CD4-positive, alpha-beta memory T cell (primary cell): Measurements from ENCODE around the gene ANKRD17. TPM values are rescaled to one million over a fixed set of nuclear protein-coding genes. Genes with fewer than 3 reads are reported as not detected.
"Not testable (repeated sequence)": the region's sequence is repeated elsewhere in the genome, so short reads cannot be mapped to it uniquely, and the experiment has no call there.

Experiments
- CTCF ChIA-PET: fragments of 350-600 bp; sonication (Branson Sonifier 250); formaldehyde crosslinking; loops from one replicate; lab custom pipeline; 2021; ENCODE audit warnings: inconsistent platforms; ENCODE audit not compliant: partially characterized antibody; lab: Charles Lee
- POLR2A ChIA-PET: fragments of 350-600 bp; sonication (Branson Sonifier 250); formaldehyde crosslinking; loops from one replicate; lab custom pipeline; 2021; ENCODE audit not compliant: partially characterized antibody; lab: Charles Lee
- DNase-seq, 5 donors: peaks; one replicate each; pipeline versions ENCODE4 v3.0.0 to v3.0.0-alpha.2; 2020 to 2022; ENCODE audit warnings: mixed read lengths in 1 of 5
- H3K27ac ChIP-seq: one replicate; pipeline ENCODE4 v1.7.0; 2013; ENCODE audit warnings: low read depth, low read length
- H3K27me3 ChIP-seq: 2 replicates; pipeline ENCODE4 v1.7.0; 2013; ENCODE audit warnings: mild to moderate bottlenecking, low read length, moderate library complexity; ENCODE audit not compliant: insufficient read depth
- H3K36me3 ChIP-seq: 2 replicates; pipeline ENCODE4 v1.7.0; 2013; ENCODE audit warnings: mild to moderate bottlenecking, low read length, moderate library complexity; ENCODE audit not compliant: insufficient read depth
- H3K4me1 ChIP-seq: 2 replicates; pipeline ENCODE4 v1.7.0; 2013; ENCODE audit warnings: mild to moderate bottlenecking, low read length, moderate library complexity; ENCODE audit not compliant: insufficient read depth
- H3K4me3 ChIP-seq, 2 donors: one replicate each; pipeline ENCODE4 v1.7.0; 2013; ENCODE audit warnings: low read length in 2 of 2, mild to moderate bottlenecking in 1 of 2
- H3K9me3 ChIP-seq, 2 donors: one replicate each; pipeline ENCODE4 v1.7.0; 2013; ENCODE audit warnings: low read length in 2 of 2, control low read depth in 1 of 2; ENCODE audit not compliant: control insufficient read depth in 1 of 2
- H3K27ac Mint-ChIP-seq, 7 donors: one replicate each; pipeline ENCODE4 v1.8.0; 2020 to 2021; ENCODE audit warnings: mixed read lengths in 7 of 7, mild to moderate bottlenecking in 6 of 7, inconsistent platforms in 3 of 7, moderate library complexity in 3 of 7
- H3K27me3 Mint-ChIP-seq, 2 donors: one replicate each; pipeline ENCODE4 v1.8.0; 2020 to 2021; ENCODE audit warnings: mixed read lengths in 2 of 2
- H3K36me3 Mint-ChIP-seq, 2 donors: one replicate each; pipeline ENCODE4 v1.8.0; 2020 to 2021; ENCODE audit warnings: mixed read lengths in 2 of 2, inconsistent platforms in 1 of 2, mild to moderate bottlenecking in 1 of 2
- H3K4me1 Mint-ChIP-seq, 4 donors: one replicate each; pipeline ENCODE4 v1.8.0; 2020 to 2021; ENCODE audit warnings: mixed read lengths in 4 of 4, mild to moderate bottlenecking in 1 of 4
- H3K4me3 Mint-ChIP-seq, 8 donors: one replicate each; pipeline ENCODE4 v1.8.0; 2020 to 2021; ENCODE audit warnings: mixed read lengths in 8 of 8, mild to moderate bottlenecking in 7 of 8, moderate library complexity in 6 of 8, inconsistent platforms in 3 of 8
- H3K9me3 Mint-ChIP-seq, 8 donors: one replicate each; pipeline ENCODE4 v1.8.0; 2020 to 2021; ENCODE audit warnings: mixed read lengths in 8 of 8, mild to moderate bottlenecking in 5 of 8, inconsistent platforms in 3 of 8, moderate library complexity in 1 of 8
- intact Hi-C: fragments of 100-400 bp; cut with micrococcal nuclease; formaldehyde crosslinking; loops from one replicate; pipeline ENCODE4 v1.15.1; 2023
- polyA plus RNA-seq, 2 donors: library from polyadenylated mRNA; unstranded; fragments of 300-500 nt; fragmentation: Illumina TruSeq; gene quantifications; one replicate each; pipeline ENCODE4 v1.2.3, GENCODE V29; 2021
- total RNA-seq, 2 experiments: library from RNA; stranded (reverse); gene quantifications; one replicate each; pipeline ENCODE4 v1.2.3, GENCODE V29; 2021

Gene ANKRD17
- total and polyA plus RNA-seq, 4 experiments from 2014 or later = 7.9 to 58.7 (median 37.1) TPM

DNA sequence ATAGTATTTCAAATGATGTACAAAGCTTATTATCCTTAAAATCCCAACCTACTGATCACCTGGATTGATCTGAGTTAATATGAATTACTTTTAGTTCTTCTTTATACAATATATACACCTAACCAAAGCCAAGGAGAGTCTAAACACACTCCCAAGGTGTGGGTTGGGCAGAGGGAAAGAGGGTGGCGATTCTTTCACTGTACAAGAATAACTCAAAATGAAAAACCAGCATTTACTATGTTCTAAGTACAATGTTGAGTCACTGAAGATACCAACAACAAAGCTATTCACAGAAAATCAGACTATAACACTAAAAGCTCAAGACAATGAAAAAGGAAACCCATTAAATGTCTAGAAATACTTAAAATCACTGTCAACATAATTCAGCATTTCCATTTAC is 46.6 kb downstream of the ANKRD17 start:
- no peak overlapping the region for H3K4me3 Mint-ChIP-seq
- peaks cover 0 to 3% (median 0%) of the 10 kb centered on the region in 8 donors for H3K9me3 Mint-ChIP-seq
- H3K4me1 Mint-ChIP-seq = peaks cover 20 to 50% (median 39%) of the 10 kb centered on the region in 4 donors
- H3K9me3 ChIP-seq = no peaks in the 10 kb centered on the region
- intact Hi-C loops = loop anchor here (5.0 kb wide), 1 partner anchor 70 kb away; no protein-coding TSS in a partner anchor
- H3K4me1 ChIP-seq = peaks cover 12% of the 10 kb centered on the region
- no peak overlapping the region for H3K4me3 ChIP-seq
- DNase-seq = no peak
- H3K36me3 ChIP-seq = peaks cover 5% of the 10 kb centered on the region
- H3K27me3 Mint-ChIP-seq = no peaks in the 10 kb centered on the region
- peaks cover 20 to 25% of the 10 kb centered on the region in 2 donors for H3K36me3 Mint-ChIP-seq
- no peaks in the 10 kb centered on the region for H3K27me3 ChIP-seq
- H3K27ac Mint-ChIP-seq = no peak overlapping the region
- CTCF ChIA-PET = interaction anchor here (1.4 kb wide), 1 partner anchor 45 kb away, joined by 5 read pairs; no protein-coding TSS in a partner anchor
- H3K27ac ChIP-seq = no peak overlapping the region
- POLR2A ChIA-PET = no interaction called here

DNA sequence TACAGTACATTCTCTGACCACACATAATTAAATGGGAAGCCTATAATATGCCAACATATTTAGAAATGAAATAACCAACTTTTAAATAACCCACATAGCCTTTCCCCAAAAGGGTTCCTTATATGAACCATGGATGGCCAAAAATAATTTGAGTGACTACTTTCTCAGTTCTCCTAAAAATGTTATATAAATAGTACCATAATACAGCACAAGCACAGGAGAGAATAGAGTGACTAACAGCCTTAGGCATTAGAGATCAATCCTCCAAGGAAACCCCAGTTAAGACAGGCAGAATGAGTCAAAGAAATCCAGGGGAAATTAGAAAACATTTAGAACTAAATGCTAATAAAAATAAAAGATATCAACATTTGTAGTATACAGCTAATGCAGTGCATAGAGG is 50.2 kb downstream of the ANKRD17 start:
- ChIA-PET POLR2A (no interaction called here), CTCF (no interaction called here)
- peaks cover 30 to 59% (median 49%) of the 10 kb centered on the region in 4 donors for H3K4me1 Mint-ChIP-seq
- Histone ChIP-seq H3K36me3 (peaks cover 4% of the 10 kb centered on the region), H3K9me3 (no peaks in the 10 kb centered on the region), H3K4me1 (peaks cover 7% of the 10 kb centered on the region), H3K27ac (no peak overlapping the region), H3K27me3 (no peaks in the 10 kb centered on the region), H3K4me3 (no peak overlapping the region)
- DNase-seq = no peak
- H3K27ac Mint-ChIP-seq = no peak overlapping the region
- H3K9me3 Mint-ChIP-seq = peaks cover 0 to 8% (median 2%) of the 10 kb centered on the region in 8 donors
- H3K27me3 Mint-ChIP-seq = no peaks in the 10 kb centered on the region
- intact Hi-C loops = no loop called here
- H3K36me3 Mint-ChIP-seq = peaks cover 33 to 38% of the 10 kb centered on the region in 2 donors
- H3K4me3 Mint-ChIP-seq = no peak overlapping the region

DNA sequence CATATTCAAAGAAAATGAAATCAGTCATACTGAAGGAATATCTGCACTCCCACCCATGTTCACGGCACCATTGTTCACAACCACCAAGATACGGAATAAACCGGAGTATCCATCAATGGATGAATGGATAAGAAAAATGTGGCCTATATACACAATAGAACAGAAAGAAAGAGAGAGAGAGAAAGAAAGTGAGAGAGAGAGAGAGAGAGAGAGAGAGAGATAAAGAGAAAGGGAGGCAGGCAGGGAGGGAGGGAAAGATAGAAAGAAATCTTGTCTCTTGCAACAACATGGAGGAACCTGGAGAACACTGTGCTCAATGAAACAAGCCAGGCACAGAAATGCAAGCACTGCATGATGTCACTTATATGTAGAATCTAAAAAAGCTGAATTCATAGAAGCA is 52.4 kb downstream of the ANKRD17 start:
- Mint-ChIP-seq H3K27me3 (no peaks in the 10 kb centered on the region), H3K4me3 (peak overlapping the region in 2 of 8 donors; percentile 2 to 12), H3K4me1 (peaks cover 34 to 63% (median 53%) of the 10 kb centered on the region in 4 donors), H3K36me3 (peaks cover 36 to 51% of the 10 kb centered on the region in 2 donors), H3K27ac (peak overlapping the region in 4 of 7 donors; percentile 9 to 44 (median 38)), H3K9me3 (peaks cover 2 to 20% (median 11%) of the 10 kb centered on the region in 8 donors)
- intact Hi-C loops = no loop called here
- no peaks in the 10 kb centered on the region for H3K9me3 ChIP-seq
- ChIA-PET POLR2A (no interaction called here), CTCF (no interaction called here)
- H3K27ac ChIP-seq = no peak overlapping the region
- DNase-seq = no peak
- H3K4me3 ChIP-seq = no peak overlapping the region
- H3K27me3 ChIP-seq = no peaks in the 10 kb centered on the region
- no peaks in the 10 kb centered on the region for H3K36me3 ChIP-seq
- H3K4me1 ChIP-seq = peaks cover 6% of the 10 kb centered on the region

DNA sequence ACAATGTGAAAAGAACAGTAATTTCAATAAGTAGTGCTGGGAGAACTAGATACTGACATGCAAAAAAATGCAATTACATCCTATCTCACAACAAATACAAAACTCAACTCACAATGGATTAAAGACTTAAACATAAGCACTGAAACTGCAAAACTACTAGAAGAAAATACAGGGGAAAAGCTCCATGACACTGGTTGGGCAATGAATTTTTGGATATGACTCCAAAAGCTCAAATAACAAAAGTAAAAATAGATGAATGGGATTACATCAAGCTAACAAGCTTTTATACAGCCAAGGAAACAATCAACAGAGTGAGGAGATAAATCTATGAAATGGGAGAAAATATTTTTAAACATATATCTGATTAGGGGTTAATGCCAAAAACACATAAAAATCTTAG is 53.1 kb downstream of the ANKRD17 start:
- Mint-ChIP-seq H3K4me3 (peak overlapping the region in 1 of 8 donors; percentile 11), H3K27me3 (no peaks in the 10 kb centered on the region), H3K36me3 (peaks cover 33 to 47% of the 10 kb centered on the region in 2 donors), H3K9me3 (peaks cover 2 to 20% (median 11%) of the 10 kb centered on the region in 8 donors), H3K27ac (peak overlapping the region in 1 of 7 donors; percentile 65), H3K4me1 (peaks cover 32 to 62% (median 51%) of the 10 kb centered on the region in 4 donors)
- CTCF ChIA-PET = no interaction called here
- Histone ChIP-seq H3K4me3 (no peak overlapping the region), H3K27me3 (no peaks in the 10 kb centered on the region), H3K36me3 (no peaks in the 10 kb centered on the region), H3K27ac (no peak overlapping the region), H3K4me1 (peaks cover 6% of the 10 kb centered on the region), H3K9me3 (no peaks in the 10 kb centered on the region)
- no peak for DNase-seq
- POLR2A ChIA-PET = no interaction called here
- intact Hi-C loops = no loop called here

DNA sequence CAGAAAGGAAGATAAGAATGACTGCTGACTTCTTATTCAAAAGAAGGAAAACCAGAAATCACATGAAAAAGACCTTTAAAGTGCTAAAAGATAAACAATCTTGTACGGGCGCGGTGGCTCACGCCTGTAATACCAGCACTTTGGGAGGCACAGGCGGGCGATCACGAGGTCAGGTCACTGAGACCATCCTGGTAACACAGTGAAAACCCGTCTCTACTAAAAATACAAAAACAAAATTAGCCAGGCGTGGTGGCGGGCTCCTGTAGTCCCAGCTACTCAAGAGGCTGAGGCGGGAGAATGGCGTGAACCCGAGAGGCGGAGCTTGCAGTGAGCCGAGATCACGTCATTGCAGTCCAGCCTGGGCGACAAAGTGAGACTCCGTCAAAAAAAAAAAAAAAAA is 54.6 kb downstream of the ANKRD17 start:
- CTCF ChIA-PET, DNase-seq, H3K4me1 ChIP-seq, POLR2A ChIA-PET, H3K4me3 ChIP-seq, H3K27me3 Mint-ChIP-seq, H3K4me3 Mint-ChIP-seq, H3K9me3 ChIP-seq, H3K27ac ChIP-seq, H3K27me3 ChIP-seq, H3K36me3 ChIP-seq, intact Hi-C loops: not testable (repeated sequence)
- peak overlapping the region in 1 of 7 donors; percentile 86 for H3K27ac Mint-ChIP-seq
- H3K9me3 Mint-ChIP-seq = peaks cover 2 to 20% (median 11%) of the 10 kb centered on the region in 8 donors
- H3K36me3 Mint-ChIP-seq = peaks cover 35 to 51% of the 10 kb centered on the region in 2 donors
- H3K4me1 Mint-ChIP-seq = peaks cover 28 to 59% (median 48%) of the 10 kb centered on the region in 4 donors

DNA sequence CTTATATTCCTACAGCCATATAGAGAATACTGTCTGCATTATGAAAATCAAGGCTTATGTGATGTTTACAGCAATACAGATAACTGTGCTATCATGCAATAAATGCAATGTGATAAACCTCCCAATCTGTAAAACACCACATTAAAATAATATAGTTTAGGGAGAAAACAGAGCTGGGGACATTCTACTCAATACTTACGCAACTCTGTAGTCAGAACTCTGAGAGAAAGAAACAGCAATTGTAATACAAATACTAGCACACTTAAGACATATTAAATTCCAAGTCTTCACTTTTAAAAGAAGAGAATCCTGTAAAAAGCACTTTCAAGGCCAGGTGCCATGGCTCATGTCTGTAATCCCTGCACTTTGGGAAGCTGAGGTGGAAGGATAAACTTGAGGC is 61.4 kb downstream of the ANKRD17 start:
- no peaks in the 10 kb centered on the region for H3K9me3 ChIP-seq
- Mint-ChIP-seq H3K4me3 (no peak overlapping the region), H3K9me3 (peaks cover 0 to under 1% (median 0%) of the 10 kb centered on the region in 8 donors), H3K4me1 (peaks cover 21 to 42% (median 38%) of the 10 kb centered on the region in 4 donors), H3K27ac (peak overlapping the region in 1 of 7 donors; percentile 42), H3K27me3 (no peaks in the 10 kb centered on the region), H3K36me3 (peaks cover 2 to 19% of the 10 kb centered on the region in 2 donors)
- no peak overlapping the region for H3K4me3 ChIP-seq
- H3K4me1 ChIP-seq = peaks cover 10% of the 10 kb centered on the region
- POLR2A ChIA-PET = interaction anchor here (1.8 kb wide), 1 partner anchor 61 kb away, joined by 6 read pairs; the partner anchor contains the start of gene ANKRD17
- H3K27ac ChIP-seq = no peak overlapping the region
- CTCF ChIA-PET = interaction anchor here (1.6 kb wide), 1 partner anchor 60 kb away, joined by 3 read pairs; no protein-coding TSS in a partner anchor
- intact Hi-C loops = no loop called here
- no peaks in the 10 kb centered on the region for H3K27me3 ChIP-seq
- no peaks in the 10 kb centered on the region for H3K36me3 ChIP-seq
- DNase-seq = no peak

DNA sequence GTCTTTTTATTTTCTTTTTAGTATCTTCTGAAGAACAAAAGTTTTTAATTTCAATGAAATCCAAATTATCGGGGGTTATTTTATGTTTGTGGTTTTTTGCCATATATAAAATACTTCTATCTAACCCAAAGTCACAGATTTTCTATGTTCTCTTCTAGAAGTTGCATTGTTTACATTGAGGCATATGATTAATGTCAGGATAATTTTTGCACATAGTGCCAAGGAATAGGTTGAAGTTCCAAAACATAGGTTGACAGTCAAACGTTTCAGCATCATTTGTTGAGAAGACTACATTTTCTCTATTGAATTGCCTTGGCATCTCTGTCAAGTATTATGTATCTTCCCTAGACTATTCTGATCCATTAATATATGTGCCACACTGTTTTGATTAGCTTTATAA is 64.5 kb downstream of the ANKRD17 start:
- no peak overlapping the region for H3K27ac ChIP-seq
- no peak overlapping the region for H3K27ac Mint-ChIP-seq
- CTCF ChIA-PET = interaction anchor here (0.8 kb wide), 1 partner anchor 13 kb away, joined by 4 read pairs; no protein-coding TSS in a partner anchor
- no peaks in the 10 kb centered on the region for H3K27me3 Mint-ChIP-seq
- no peak overlapping the region for H3K4me3 Mint-ChIP-seq
- no peak for DNase-seq
- H3K4me1 ChIP-seq = peaks cover 14% of the 10 kb centered on the region
- no peaks in the 10 kb centered on the region for H3K27me3 ChIP-seq
- H3K36me3 Mint-ChIP-seq = peaks cover 6 to 22% of the 10 kb centered on the region in 2 donors
- POLR2A ChIA-PET = no interaction called here
- intact Hi-C loops = no loop called here
- H3K9me3 ChIP-seq = no peaks in the 10 kb centered on the region
- no peaks in the 10 kb centered on the region for H3K36me3 ChIP-seq
- H3K4me1 Mint-ChIP-seq = peaks cover 23 to 39% (median 36%) of the 10 kb centered on the region in 4 donors
- no peak overlapping the region for H3K4me3 ChIP-seq
- H3K9me3 Mint-ChIP-seq = no peaks in the 10 kb centered on the region
